Right lobe of liver (tissue), 6 donors: ENCODE results near the gene PLAGL2. TPM values are rescaled to one million over a fixed set of nuclear protein-coding genes. Genes with fewer than 3 reads are reported as not detected.
A peak's percentile ranks its signal among the peaks of the same experiment; 100 is the strongest.
"Not testable (repeated sequence)": the region's sequence is repeated elsewhere in the genome, so short reads cannot be mapped to it uniquely, and the experiment has no call there.

ENCODE experiments used
- ATAC-seq, 4 donors: fragments of 200-7000 bp; cut with Tn5 transposase; one replicate each; pipeline ENCODE4 v1.9.1; 2020; ENCODE audit warnings: mild to moderate bottlenecking in 4 of 4, moderate library complexity in 4 of 4
- DNase-seq, 3 donors: peaks; one replicate each; pipeline ENCODE4 v3.0.0-alpha.2; 2020
- H3K27ac ChIP-seq, 3 donors: fragments of 200-600 bp; one replicate each; pipeline ENCODE4 v1.8.0; 2022
- H3K27me3 ChIP-seq, 2 donors: fragments of 200-600 bp; one replicate each; pipeline ENCODE4 v1.8.0; 2022
- H3K36me3 ChIP-seq, 4 donors: fragments of 200-600 bp; sonication (generic) in 1 of 4; one replicate each; pipeline versions ENCODE4 v1.5.1 to v1.8.0; 2017 to 2022; ENCODE audit warnings: control low read depth in 1 of 4
- H3K4me1 ChIP-seq, 4 donors: fragments of 200-600 bp; sonication (generic) in 1 of 4; one replicate each; pipeline versions ENCODE4 v1.5.1 to v1.8.0; 2017 to 2022; ENCODE audit warnings: control low read depth in 1 of 4
- H3K4me3 ChIP-seq, 3 donors: fragments of 200-600 bp; one replicate each; pipeline ENCODE4 v1.8.0; 2022
- H3K9me3 ChIP-seq, 4 donors: fragments of 200-600 bp; sonication (generic) in 1 of 4; one replicate each; pipeline versions ENCODE4 v1.5.1 to v1.8.0; 2017 to 2022; ENCODE audit warnings: control low read depth in 1 of 4
- POLR2A ChIP-seq: fragments of 450-650 bp; IDR thresholded peaks from one replicate; pipeline ENCODE4 v1.6.1; 2017; ENCODE audit warnings: antibody characterized with exemption, mild to moderate bottlenecking
- WGBS: methylation state at CpG from one replicate; pipeline ENCODE4 v1.1.6; 2018; ENCODE audit warnings: low coverage, low lambda C conversion rate; ENCODE audit not compliant: insufficient coverage; ENCODE audit errors: missing lambda C conversion rate; 5-methylcytosine and 5-hydroxymethylcytosine counted together
- intact Hi-C, 2 donors: fragments of 100-400 bp; cut with DNase I; formaldehyde crosslinking; loops; one replicate each; pipeline versions ENCODE4 v1.11.2 to v1.14.1; 2022
- total RNA-seq, 6 experiments: library from RNA; depleted of rRNA in 2 of 6; stranded (reverse); fragments of >200 nt in 2 of 6; fragmentation: NEBNext Ultra II Directional in 3 of 6; extraction: Animal tissue kit (Norgen Biotek cat#: 25700) in 3 of 6; gene quantifications; one replicate each; pipeline versions ENCODE4 v1.1.0 to v1.2.4, GENCODE V29; 2016 to 2023
- TF ChIP-seq, protein P1 (sequence below), 4 donors: fragments of 200-600 bp in 3 of 4; fragments of 450-650 bp in 1 of 4; IDR thresholded peaks; one replicate each; pipeline versions ENCODE4 v1.5.1 to v1.8.0; 2016 to 2022; ENCODE audit warnings: antibody characterized with exemption in 4 of 4, mild to moderate bottlenecking in 2 of 4
- donor health status: DM: no; HTN: yes; CAD: no.
- donor health status: DM: no; HTN: no; CAD: no.
- donor health status: DM: no; HTN: no; CAD: no.
- donor health status: DM: no; HTN: yes; CAD: no.
- donor health status: DM: no; HTN: yes; CAD: no.

The PLAGL2 gene
- total RNA-seq, 6 experiments from 2014 or later = 1.5 to 3.1 (median 2.4) TPM

GRCh38 chr20:32179515-32179914 lies 28.0 kb downstream of the PLAGL2 start:
- DNase-seq = no peak
- WGBS = 92% methylated on average over 1 of the region's 2 CpGs

GRCh38 chr20:32177696-32178095 lies 29.8 kb downstream of the PLAGL2 start:
- H3K36me3 ChIP-seq, H3K4me1 ChIP-seq, ATAC-seq, H3K4me3 ChIP-seq, H3K27ac ChIP-seq, intact Hi-C loops, H3K9me3 ChIP-seq, H3K27me3 ChIP-seq, DNase-seq: not testable (repeated sequence)
- WGBS = 90% methylated on average over 6 of the region's 7 CpGs

More at GRCh38 chr20:32179515-32179914, 28.0 kb downstream of the PLAGL2 start:
- H3K36me3 ChIP-seq = no peaks in the 10 kb centered on the region
- ATAC-seq = no peak
- no peaks in the 10 kb centered on the region for H3K4me1 ChIP-seq
- H3K4me3 ChIP-seq = no peak overlapping the region
- no peak overlapping the region for H3K27ac ChIP-seq
- no peak for TF ChIP-seq POLR2A
- TF ChIP-seq, protein P1, sequence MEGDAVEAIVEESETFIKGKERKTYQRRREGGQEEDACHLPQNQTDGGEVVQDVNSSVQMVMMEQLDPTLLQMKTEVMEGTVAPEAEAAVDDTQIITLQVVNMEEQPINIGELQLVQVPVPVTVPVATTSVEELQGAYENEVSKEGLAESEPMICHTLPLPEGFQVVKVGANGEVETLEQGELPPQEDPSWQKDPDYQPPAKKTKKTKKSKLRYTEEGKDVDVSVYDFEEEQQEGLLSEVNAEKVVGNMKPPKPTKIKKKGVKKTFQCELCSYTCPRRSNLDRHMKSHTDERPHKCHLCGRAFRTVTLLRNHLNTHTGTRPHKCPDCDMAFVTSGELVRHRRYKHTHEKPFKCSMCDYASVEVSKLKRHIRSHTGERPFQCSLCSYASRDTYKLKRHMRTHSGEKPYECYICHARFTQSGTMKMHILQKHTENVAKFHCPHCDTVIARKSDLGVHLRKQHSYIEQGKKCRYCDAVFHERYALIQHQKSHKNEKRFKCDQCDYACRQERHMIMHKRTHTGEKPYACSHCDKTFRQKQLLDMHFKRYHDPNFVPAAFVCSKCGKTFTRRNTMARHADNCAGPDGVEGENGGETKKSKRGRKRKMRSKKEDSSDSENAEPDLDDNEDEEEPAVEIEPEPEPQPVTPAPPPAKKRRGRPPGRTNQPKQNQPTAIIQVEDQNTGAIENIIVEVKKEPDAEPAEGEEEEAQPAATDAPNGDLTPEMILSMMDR (IDR thresholded peaks at IDR 0.05) = no peak
- no peaks in the 10 kb centered on the region for H3K9me3 ChIP-seq
- H3K27me3 ChIP-seq = no peaks in the 10 kb centered on the region
- intact Hi-C loops = no loop called here

DNA sequence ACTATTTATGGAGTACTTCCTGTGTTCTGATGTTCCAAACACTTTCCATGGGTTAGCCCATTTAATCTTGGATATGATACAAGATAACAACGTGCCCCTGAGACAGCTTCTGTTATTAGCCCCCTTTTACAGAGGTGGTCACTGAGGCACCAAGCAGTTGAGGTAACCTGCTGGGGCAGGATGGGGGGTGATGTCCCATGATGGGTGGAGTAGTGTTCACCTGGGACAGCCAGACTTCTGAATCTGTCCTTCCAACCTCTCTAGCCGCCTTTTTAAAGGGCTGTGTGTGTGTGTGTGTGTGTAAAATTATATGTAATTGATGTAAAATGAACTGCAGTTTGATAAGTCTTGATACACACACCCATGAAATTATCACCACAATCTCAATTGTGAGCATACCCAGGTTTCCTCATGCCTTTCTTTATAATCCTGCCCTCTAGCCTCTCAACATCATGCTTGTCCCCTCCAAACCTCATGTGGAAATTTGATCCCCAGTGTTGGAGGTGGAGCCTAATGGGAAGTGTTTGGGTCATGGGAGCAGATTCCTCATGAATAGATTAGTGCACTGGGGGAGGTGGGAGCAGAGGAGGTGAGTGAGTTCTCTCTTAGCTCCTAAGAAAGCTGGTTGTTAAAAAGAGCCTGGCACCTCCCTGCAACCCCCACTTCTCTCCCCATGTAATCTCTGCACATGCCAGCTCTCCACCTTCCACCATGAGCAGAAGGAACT lies 39.2 kb downstream of the PLAGL2 start:
- peak in 2 of 4 donors; percentile 11 to 27 for ATAC-seq
- DNase-seq = peak in 1 of 3 donors; percentile 17
- no peak overlapping the region for H3K27ac ChIP-seq
- peaks cover 0 to 13% (median under 1%) of the 10 kb centered on the region in 4 donors for H3K36me3 ChIP-seq
- no peaks in the 10 kb centered on the region for H3K4me1 ChIP-seq
- TF ChIP-seq, protein P1 (IDR thresholded peaks at IDR 0.05) = no peak
- TF ChIP-seq POLR2A = no peak
- no peaks in the 10 kb centered on the region for H3K27me3 ChIP-seq
- intact Hi-C loops = no loop called here
- no peak overlapping the region for H3K4me3 ChIP-seq
- WGBS = 57% methylated on average over 1 of the region's 2 CpGs
- H3K9me3 ChIP-seq = no peaks in the 10 kb centered on the region

DNA sequence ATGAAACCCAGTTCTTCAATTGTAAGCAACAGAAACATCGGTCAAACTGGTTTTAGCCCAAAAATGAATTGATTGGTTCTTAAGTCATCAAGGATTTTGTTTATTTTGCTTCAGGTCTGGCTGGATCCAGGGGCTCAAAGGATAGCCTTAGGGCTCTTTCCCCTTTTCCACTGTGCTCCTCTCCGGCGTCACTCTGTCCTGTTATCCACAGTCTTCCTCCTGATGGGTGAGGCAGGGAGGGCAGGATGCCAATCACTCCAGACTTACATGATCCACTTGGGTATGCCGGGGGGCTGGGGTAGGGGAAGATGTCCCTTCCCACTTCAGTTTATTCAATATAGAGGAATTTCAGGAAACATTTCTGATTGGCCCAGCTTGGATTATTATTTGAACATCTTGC lies 40.0 kb downstream of the PLAGL2 start:
- peaks cover 0 to 21% (median 1%) of the 10 kb centered on the region in 4 donors for H3K36me3 ChIP-seq

More for the DNA sequence above, 40.0 kb downstream of the PLAGL2 start:
- intact Hi-C loops = no loop called here
- WGBS = 85% methylated on average over 4 of the region's 4 CpGs
- ATAC-seq (no peak), DNase-seq (peak in 2 of 3 donors; percentile 22 to 40)
- Histone ChIP-seq H3K4me1 (no peaks in the 10 kb centered on the region), H3K9me3 (no peaks in the 10 kb centered on the region), H3K27ac (no peak overlapping the region), H3K27me3 (no peaks in the 10 kb centered on the region), H3K4me3 (no peak overlapping the region)
- no peak for TF ChIP-seq POLR2A
- TF ChIP-seq, protein P1 (IDR thresholded peaks at IDR 0.05) = no peak
